ENCODE measurements around the gene SASH1.

Gene SASH1

GRCh38 chr6:148590883-148591282, 248.2 kb downstream of the SASH1 start:
- DNase-seq (ENCODE audit: low spot score), result no peak

DNA sequence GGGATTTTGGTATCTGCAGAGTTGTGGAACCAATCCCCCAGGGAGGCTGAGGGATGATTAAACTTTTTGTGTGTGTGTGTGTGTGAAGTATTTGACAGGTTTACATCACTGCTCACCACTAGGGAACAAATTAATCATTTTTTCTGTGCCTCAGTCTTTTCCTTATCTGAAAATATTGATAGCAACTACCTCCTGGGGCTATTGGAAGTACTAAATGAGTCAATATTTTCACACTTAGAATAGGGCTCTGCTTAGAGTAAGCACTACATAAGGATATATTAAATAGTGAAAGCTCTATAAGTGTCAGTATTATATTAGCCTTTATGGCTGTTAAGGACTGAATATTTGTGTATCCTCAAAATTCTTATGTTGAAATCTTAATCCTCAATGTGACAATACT, 249.0 kb downstream of the SASH1 start:
- no peak for DNase-seq (ENCODE audit: low spot score)

GRCh38 chr6:148593130-148593812, 250.6 kb downstream of the SASH1 start:
- no peak for DNase-seq (ENCODE audit: low spot score)

DNA sequence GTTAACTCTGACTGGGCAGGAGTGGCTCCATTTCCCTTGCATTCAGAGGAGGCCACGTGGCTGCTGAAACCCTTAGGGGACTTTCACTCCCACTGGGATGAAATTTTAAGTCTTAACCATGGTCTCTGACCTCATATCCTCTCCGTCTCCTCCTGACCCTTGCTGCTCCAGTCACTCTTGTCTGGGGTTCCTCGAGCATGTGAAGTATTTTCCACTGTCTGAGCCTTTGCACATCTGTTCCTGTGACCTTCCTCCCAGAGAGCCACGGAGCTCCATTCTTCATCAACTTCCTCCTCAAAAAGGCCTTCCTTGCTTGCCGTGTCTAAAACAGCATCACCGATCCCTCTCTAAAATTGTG, 251.2 kb downstream of the SASH1 start:
- DNase-seq (ENCODE audit: low spot score), result no peak

GRCh38 chr6:148595550-148595949, 252.9 kb downstream of the SASH1 start:
- no peak for DNase-seq (ENCODE audit: low spot score)

DNA sequence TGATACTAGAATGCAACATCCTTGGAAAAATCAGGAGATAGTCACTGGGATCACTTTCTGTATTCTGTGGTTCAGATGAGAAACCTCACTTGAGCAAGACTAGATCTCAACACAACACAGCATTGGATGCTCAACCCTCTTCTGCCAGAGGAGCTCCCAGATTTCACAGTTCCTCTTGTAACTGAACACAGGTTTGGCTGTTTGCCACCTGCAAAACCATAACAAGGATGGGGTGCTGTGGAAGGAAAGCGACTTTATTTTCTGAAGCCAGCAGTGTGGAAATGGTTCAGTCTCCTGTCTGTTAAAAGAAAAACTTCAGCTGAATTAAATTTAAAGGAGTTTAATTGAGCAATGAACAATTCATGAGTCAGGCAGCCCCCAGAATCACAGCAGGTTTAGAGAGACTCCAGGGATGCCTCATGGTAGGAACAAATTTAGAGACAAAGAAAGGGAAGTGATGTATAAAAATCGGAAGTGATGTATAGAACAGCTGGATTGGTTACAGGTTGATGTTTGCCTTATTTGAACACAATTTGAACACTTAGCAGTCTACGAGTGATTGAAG, 254.3 kb downstream of the SASH1 start:
- no peak for DNase-seq (ENCODE audit: low spot score)

DNA sequence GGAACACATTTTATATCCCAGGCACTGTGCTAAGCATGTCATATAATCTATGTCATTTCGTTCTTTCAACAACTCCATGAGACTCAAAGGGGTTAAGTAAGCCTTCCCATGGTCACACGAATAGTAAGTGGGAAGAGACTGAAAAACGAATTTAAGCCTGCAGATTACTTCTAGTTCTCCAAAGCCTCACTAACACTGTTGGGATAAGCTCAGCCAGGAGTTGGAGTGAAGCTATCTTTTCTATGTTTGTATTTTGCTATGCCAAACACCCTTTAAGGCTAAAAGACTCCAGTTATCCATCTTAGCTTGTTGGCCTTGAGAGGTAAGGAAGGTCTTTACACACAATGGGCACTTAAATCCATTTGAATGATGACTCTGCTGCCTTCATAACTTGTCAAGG, 256.1 kb downstream of the SASH1 start:
- DNase-seq (ENCODE audit: low spot score), result no peak

DNA sequence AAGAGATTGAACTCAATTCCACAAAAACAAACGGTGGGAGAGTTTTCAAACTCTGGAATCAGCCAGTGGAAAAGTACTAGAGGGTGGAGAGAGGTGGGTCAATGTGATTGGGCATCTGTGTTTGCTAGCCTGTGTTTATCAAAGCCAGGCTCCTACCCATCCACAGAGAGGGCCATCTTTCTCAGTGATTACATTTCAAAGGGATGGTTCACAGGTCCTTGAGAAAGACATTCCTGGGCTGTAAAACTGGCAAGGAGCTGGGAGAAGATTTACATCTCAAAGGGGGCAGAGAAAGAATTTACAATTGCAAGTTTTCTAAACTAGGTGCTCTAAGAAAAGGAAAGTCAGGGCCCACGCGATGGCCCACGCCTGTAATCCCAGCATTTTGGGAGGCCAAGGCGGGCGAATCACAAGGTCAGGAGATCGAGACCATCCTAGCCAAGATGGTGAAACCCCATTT, 257.4 kb downstream of the SASH1 start:
- DNase-seq (ENCODE audit: low spot score), result no peak
